C4-2B (cell line): ENCODE measurements around the gene GRM5.

Experiments used
- ZFX ChIP-seq: fragments of 450-650 bp; IDR thresholded peaks from 2 replicates; pipeline ENCODE4 v1.6.1; 2017
- TF ChIP-seq, protein P1 (sequence below): fragments of 450-650 bp; conservative IDR thresholded peaks from 2 replicates; pipeline ENCODE4 v1.5.1; 2017; ENCODE audit warnings: mild to moderate bottlenecking

DNA sequence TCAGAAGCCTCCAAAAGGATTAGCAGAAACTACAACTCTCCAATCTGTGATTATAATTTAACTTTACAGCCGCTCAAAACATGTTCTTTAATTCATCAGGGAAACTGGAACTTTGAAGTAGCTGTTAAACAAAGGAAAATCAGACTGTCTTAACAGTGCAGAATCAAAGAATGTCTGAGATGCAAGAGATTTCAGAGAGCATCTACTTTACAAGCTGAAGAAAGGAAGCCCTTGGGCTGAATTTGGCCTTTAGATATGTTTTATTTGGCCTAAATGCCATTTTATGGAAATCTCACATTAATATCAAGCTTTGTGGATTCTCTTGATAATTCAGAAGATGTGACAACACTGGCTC, 446.7 kb downstream of the GRM5 start:
- TF ChIP-seq, protein P1, sequence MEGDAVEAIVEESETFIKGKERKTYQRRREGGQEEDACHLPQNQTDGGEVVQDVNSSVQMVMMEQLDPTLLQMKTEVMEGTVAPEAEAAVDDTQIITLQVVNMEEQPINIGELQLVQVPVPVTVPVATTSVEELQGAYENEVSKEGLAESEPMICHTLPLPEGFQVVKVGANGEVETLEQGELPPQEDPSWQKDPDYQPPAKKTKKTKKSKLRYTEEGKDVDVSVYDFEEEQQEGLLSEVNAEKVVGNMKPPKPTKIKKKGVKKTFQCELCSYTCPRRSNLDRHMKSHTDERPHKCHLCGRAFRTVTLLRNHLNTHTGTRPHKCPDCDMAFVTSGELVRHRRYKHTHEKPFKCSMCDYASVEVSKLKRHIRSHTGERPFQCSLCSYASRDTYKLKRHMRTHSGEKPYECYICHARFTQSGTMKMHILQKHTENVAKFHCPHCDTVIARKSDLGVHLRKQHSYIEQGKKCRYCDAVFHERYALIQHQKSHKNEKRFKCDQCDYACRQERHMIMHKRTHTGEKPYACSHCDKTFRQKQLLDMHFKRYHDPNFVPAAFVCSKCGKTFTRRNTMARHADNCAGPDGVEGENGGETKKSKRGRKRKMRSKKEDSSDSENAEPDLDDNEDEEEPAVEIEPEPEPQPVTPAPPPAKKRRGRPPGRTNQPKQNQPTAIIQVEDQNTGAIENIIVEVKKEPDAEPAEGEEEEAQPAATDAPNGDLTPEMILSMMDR = no peak
- no peak for TF ChIP-seq ZFX
